Nephron (organoid): Measurements from ENCODE around the gene RIC3.

Source experiments
- H3K27ac Mint-ChIP-seq, 3 experiments: 2 replicates each; pipeline ENCODE4 v1.8.0; 2020; ENCODE audit warnings: mixed read lengths in 3 of 3, mild to moderate bottlenecking in 2 of 3, moderate library complexity in 1 of 3
- H3K27me3 Mint-ChIP-seq: 2 replicates; pipeline ENCODE4 v1.8.0; 2021; ENCODE audit warnings: low read depth, mild to moderate bottlenecking, moderate library complexity, mixed read lengths
- H3K36me3 Mint-ChIP-seq: 2 replicates; pipeline ENCODE4 v1.8.0; 2020; ENCODE audit warnings: low read depth, mixed read lengths
- H3K4me1 Mint-ChIP-seq: 2 replicates; pipeline ENCODE4 v1.8.0; 2020; ENCODE audit warnings: mixed read lengths
- H3K4me3 Mint-ChIP-seq, 3 experiments: 2 replicates each; pipeline ENCODE4 v1.8.0; 2020; ENCODE audit warnings: mild to moderate bottlenecking in 3 of 3, mixed read lengths in 3 of 3, moderate library complexity in 2 of 3
- H3K9me3 Mint-ChIP-seq: 2 replicates; pipeline ENCODE4 v1.8.0; 2020; ENCODE audit warnings: mixed read lengths
- TF ChIP-seq, protein P1 (sequence below), 3 experiments: fragments of 200-600 bp; sonication (generic); IDR thresholded peaks; one replicate each; pipeline ENCODE4 v1.5.0; 2021; ENCODE audit warnings: antibody characterized with exemption in 3 of 3; ENCODE audit not compliant: unreplicated experiment in 3 of 3

RIC3 gene

GRCh38 chr11:8204025-8204424 is 35.2 kb upstream of the RIC3 start:
- TF ChIP-seq, protein P1, sequence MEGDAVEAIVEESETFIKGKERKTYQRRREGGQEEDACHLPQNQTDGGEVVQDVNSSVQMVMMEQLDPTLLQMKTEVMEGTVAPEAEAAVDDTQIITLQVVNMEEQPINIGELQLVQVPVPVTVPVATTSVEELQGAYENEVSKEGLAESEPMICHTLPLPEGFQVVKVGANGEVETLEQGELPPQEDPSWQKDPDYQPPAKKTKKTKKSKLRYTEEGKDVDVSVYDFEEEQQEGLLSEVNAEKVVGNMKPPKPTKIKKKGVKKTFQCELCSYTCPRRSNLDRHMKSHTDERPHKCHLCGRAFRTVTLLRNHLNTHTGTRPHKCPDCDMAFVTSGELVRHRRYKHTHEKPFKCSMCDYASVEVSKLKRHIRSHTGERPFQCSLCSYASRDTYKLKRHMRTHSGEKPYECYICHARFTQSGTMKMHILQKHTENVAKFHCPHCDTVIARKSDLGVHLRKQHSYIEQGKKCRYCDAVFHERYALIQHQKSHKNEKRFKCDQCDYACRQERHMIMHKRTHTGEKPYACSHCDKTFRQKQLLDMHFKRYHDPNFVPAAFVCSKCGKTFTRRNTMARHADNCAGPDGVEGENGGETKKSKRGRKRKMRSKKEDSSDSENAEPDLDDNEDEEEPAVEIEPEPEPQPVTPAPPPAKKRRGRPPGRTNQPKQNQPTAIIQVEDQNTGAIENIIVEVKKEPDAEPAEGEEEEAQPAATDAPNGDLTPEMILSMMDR (IDR thresholded peaks at IDR 0.05; ENCODE audit: unreplicated experiment in 3 of 3) = no peak
- Mint-ChIP-seq H3K4me1 (peaks cover 35% of the 10 kb centered on the region), H3K36me3 (no peaks in the 10 kb centered on the region), H3K27me3 (peaks cover 35% of the 10 kb centered on the region), H3K4me3 (no peak overlapping the region), H3K9me3 (no peaks in the 10 kb centered on the region), H3K27ac (no peak overlapping the region)

GRCh38 chr11:8203414-8203715 is 34.5 kb upstream of the RIC3 start:
- Mint-ChIP-seq H3K9me3 (no peaks in the 10 kb centered on the region), H3K4me3 (no peak overlapping the region), H3K36me3 (no peaks in the 10 kb centered on the region), H3K27me3 (peaks cover 42% of the 10 kb centered on the region), H3K27ac (no peak overlapping the region), H3K4me1 (peaks cover 35% of the 10 kb centered on the region)
- TF ChIP-seq, protein P1 (IDR thresholded peaks at IDR 0.05; ENCODE audit: unreplicated experiment in 3 of 3) = no peak

GRCh38 chr11:8202516-8203413 is 33.9 kb upstream of the RIC3 start:
- H3K36me3 Mint-ChIP-seq = no peaks in the 10 kb centered on the region
- TF ChIP-seq, protein P1 (IDR thresholded peaks at IDR 0.05; ENCODE audit: unreplicated experiment in 3 of 3) = no peak
- H3K9me3 Mint-ChIP-seq = no peaks in the 10 kb centered on the region
- H3K27me3 Mint-ChIP-seq = peaks cover 40% of the 10 kb centered on the region
- H3K27ac Mint-ChIP-seq = peak overlapping the region in 1 of 3 experiments; percentile 35
- H3K4me1 Mint-ChIP-seq = peaks cover 29% of the 10 kb centered on the region
- H3K4me3 Mint-ChIP-seq = no peak overlapping the region

- H3K4me1 Mint-ChIP-seq = peaks cover 20% of the 10 kb centered on the region
- no peak overlapping the region for H3K27ac Mint-ChIP-seq
- no peaks in the 10 kb centered on the region for H3K36me3 Mint-ChIP-seq
- TF ChIP-seq, protein P1 (IDR thresholded peaks at IDR 0.05; ENCODE audit: unreplicated experiment in 3 of 3) = no peak
- H3K27me3 Mint-ChIP-seq = peaks cover 40% of the 10 kb centered on the region
- no peaks in the 10 kb centered on the region for H3K9me3 Mint-ChIP-seq
- H3K4me3 Mint-ChIP-seq = no peak overlapping the region
Observed at GRCh38 chr11:8201644-8202365, 33.0 kb upstream of the RIC3 start.

- no peak overlapping the region for H3K4me3 Mint-ChIP-seq
- no peak overlapping the region for H3K27ac Mint-ChIP-seq
- peaks cover 41% of the 10 kb centered on the region for H3K27me3 Mint-ChIP-seq
- TF ChIP-seq, protein P1 (IDR thresholded peaks at IDR 0.05; ENCODE audit: unreplicated experiment in 3 of 3) = no peak
- H3K9me3 Mint-ChIP-seq = no peaks in the 10 kb centered on the region
- H3K4me1 Mint-ChIP-seq = peaks cover 9% of the 10 kb centered on the region
- H3K36me3 Mint-ChIP-seq = no peaks in the 10 kb centered on the region
Observed at GRCh38 chr11:8199676-8200075, 30.9 kb upstream of the RIC3 start.
